ENCODE results near the gene TMEM178B. TPM values are rescaled to one million over a fixed set of nuclear protein-coding genes. Genes with fewer than 3 reads are reported as not detected.

TMEM178B gene
- total and polyA plus RNA-seq, 2 of the 13 experiments (the other 11 are each of a cell fraction or from before 2014, with no cell fraction given): 0.01 to 0.02 TPM

GRCh38 chr7:141246426-141246825, 172.6 kb downstream of the TMEM178B start (continued):
- no peak for TF ChIP-seq ZNF784 (CRISPR knock-in tag; IDR thresholded peaks at IDR 0.05; ENCODE audit: borderline replicate concordance)
- TF ChIP-seq EED (CRISPR knock-in tag; IDR thresholded peaks at IDR 0.05): no peak
- TF ChIP-seq KLF16 (CRISPR knock-in tag; IDR thresholded peaks at IDR 0.05): no peak
- TF ChIP-seq SP5 (CRISPR knock-in tag; IDR thresholded peaks at IDR 0.05; ENCODE audit: borderline replicate concordance, low read depth): no peak
- no peak for TF ChIP-seq YY1 (IDR thresholded peaks at IDR 0.05; ENCODE audit: insufficient read depth, insufficient replicate concordance, low read depth, low read length)
- TF ChIP-seq ZNF101 (CRISPR knock-in tag; IDR thresholded peaks at IDR 0.05; ENCODE audit: borderline replicate concordance, low read depth): no peak
- no peak for TF ChIP-seq ZSCAN29 (CRISPR knock-in tag; conservative IDR thresholded peaks at IDR 0.05)
- no peak for TF ChIP-seq ZMAT3 (CRISPR knock-in tag; conservative IDR thresholded peaks at IDR 0.05)
- no peak for TF ChIP-seq ZNF337 (CRISPR knock-in tag; IDR thresholded peaks at IDR 0.05; ENCODE audit: borderline replicate concordance, low read depth)

- no peaks in the 10 kb centered on the region for H4K20me1 ChIP-seq (ENCODE audit: insufficient read depth, low read length)
- intact Hi-C loops (cut with micrococcal nuclease; ENCODE audit: unreplicated experiment): loop anchor here (5.0 kb wide), 1 partner anchor 281 kb away; no protein-coding TSS in a partner anchor
- no peak for DNase-seq (ENCODE audit: low spot score)
- no peak for FAIRE-seq
- no peak overlapping the region for H3K4me3 ChIP-seq (replicated peaks in 1 of 3; ENCODE audit: insufficient read depth in 1 of 3, low read depth in 2 of 3, low read length in 3 of 3)
- H3K27ac ChIP-seq (ENCODE audit: extremely low read length, insufficient read depth, low read length): no peak overlapping the region
- CTCF ChIA-PET (ENCODE audit: low intra/inter-chr PET ratio, low total read pairs): no interaction called here
- no peak for ATAC-seq
- H2AFZ ChIP-seq (ENCODE audit: low read length): no peak overlapping the region
- no peak overlapping the region for H3K9ac ChIP-seq (ENCODE audit: insufficient read depth, low read depth, low read length)
- no peaks in the 10 kb centered on the region for H3K4me1 ChIP-seq (ENCODE audit: insufficient read depth, low read length)
- no peak overlapping the region for H3K4me2 ChIP-seq (ENCODE audit: low read depth, low read length)
- no peaks in the 10 kb centered on the region for H3K79me2 ChIP-seq (ENCODE audit: insufficient read depth, low read length)
- no peaks in the 10 kb centered on the region for H3K36me3 ChIP-seq (replicated peaks in 1 of 2; ENCODE audit: control insufficient read depth in 1 of 2, insufficient read depth in 2 of 2, low read length in 2 of 2)
- POLR2A ChIA-PET: no interaction called here
- in situ Hi-C loops (cut with HindIII; ENCODE audit: extremely low pct_ligation_motif_present, low pct_unique_long_range_greater_than_20kb): loop anchor here (10.0 kb wide), 1 partner anchor 294 kb away; no protein-coding TSS in a partner anchor
- no peaks in the 10 kb centered on the region for H3K9me3 ChIP-seq (ENCODE audit: low read length)
- WGBS (ENCODE audit: low lambda C conversion rate): 4% methylated on average over 1 of the region's 1 CpG
- 0 out of 5 replicates have a peak, but pooled peaks cover 0 to 5% of the 10 kb centered on the region in 2 experiments for H3K27me3 ChIP-seq (ENCODE audit: control insufficient read depth in 1 of 2, insufficient read depth in 2 of 2, low read length in 2 of 2)
- no TSS peak for BruUV-seq (replicated peaks)
- TF ChIP-seq ZNF670 (CRISPR knock-in tag; IDR thresholded peaks at IDR 0.05; ENCODE audit: borderline replicate concordance) (no peak), NFIC (IDR thresholded peaks at IDR 0.05; ENCODE audit: low read length) (no peak), HMG20B (CRISPR knock-in tag; conservative IDR thresholded peaks at IDR 0.05) (no peak), ISL2 (CRISPR knock-in tag; IDR thresholded peaks at IDR 0.05) (no peak), ZNF225 (CRISPR knock-in tag; IDR thresholded peaks at IDR 0.05) (no peak), ZEB1 (IDR thresholded peaks at IDR 0.05; ENCODE audit: insufficient replicate concordance, low read depth) (no peak), MED1 (CRISPR knock-in tag; IDR thresholded peaks at IDR 0.05) (no peak), PRMT3 (CRISPR knock-in tag; IDR thresholded peaks at IDR 0.05; ENCODE audit: borderline replicate concordance, low read depth) (no peak), HMG20A (CRISPR knock-in tag; IDR thresholded peaks at IDR 0.05; ENCODE audit: borderline replicate concordance) (no peak), ZNF629 (CRISPR knock-in tag; conservative IDR thresholded peaks at IDR 0.05) (no peak), ZHX1 (CRISPR knock-in tag; IDR thresholded peaks at IDR 0.05; ENCODE audit: low read depth) (no peak)
Observed at GRCh38 chr7:141251180-141251579, 177.3 kb downstream of the TMEM178B start.

Data from HepG2 (cell line).